ENCODE data around the gene SIRT5. TPM values are rescaled to one million over a fixed set of nuclear protein-coding genes. Genes with fewer than 3 reads are reported as not detected.

SIRT5 gene
- total and polyA plus RNA-seq, 2 experiments from 2014 or later: 9.8 to 13.1 TPM

DNA sequence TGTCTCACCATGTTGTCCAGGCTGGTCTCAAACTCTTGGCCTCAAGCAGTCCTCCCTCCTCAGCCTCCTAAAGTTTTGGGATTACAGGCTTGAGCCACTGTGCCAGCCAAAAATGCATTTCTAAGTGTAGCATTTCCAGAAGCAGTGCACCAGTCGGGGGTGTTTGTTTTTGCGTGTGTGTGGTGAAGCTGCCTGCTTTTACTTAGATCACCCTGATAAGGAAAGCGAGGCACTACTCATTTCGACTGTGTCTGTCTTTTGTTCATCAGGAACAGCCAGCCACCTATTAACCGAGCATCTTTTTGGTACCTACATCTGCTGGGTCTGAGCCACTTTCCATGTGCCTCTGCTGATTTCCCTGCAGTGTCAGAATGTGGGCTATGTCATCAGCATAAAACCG is 18.7 kb downstream of the SIRT5 start:
- DNase-seq (ENCODE audit: low spot score) (no peak), ATAC-seq (no peak)
- Histone ChIP-seq H3K27me3 (ENCODE audit: insufficient read depth) (no peaks in the 10 kb centered on the region), H3K27ac (ENCODE audit: low read depth) (no peak overlapping the region), H3K36me3 (ENCODE audit: insufficient read depth) (peaks cover 14% of the 10 kb centered on the region; the same call in 1 of the 2 replicates), H3K9me2 (ENCODE audit: insufficient read depth) (no peaks in the 10 kb centered on the region), H3K4me2 (no peak overlapping the region), H3K79me2 (replicated peaks; ENCODE audit: insufficient read depth) (no peaks in the 10 kb centered on the region), H4K20me1 (replicated peaks; ENCODE audit: insufficient read depth) (no peaks in the 10 kb centered on the region; the same call in 1 of the 2 replicates), H3F3A (replicated peaks; ENCODE audit: low read depth) (no peaks in the 10 kb centered on the region; the same call in 1 of the 2 replicates), H3K4me1 (ENCODE audit: insufficient read depth) (no peaks in the 10 kb centered on the region), H3K4me3 (no peak overlapping the region), H2AFZ (no peak overlapping the region)
- no peak for TF ChIP-seq ZNF331 (CRISPR knock-in tag; IDR thresholded peaks at IDR 0.05; ENCODE audit: low read depth)
- no peak for TF ChIP-seq STAT1 (IDR thresholded peaks at IDR 0.05; ENCODE audit: unreplicated experiment)
- TF ChIP-seq NANOG (IDR thresholded peaks at IDR 0.05; ENCODE audit: borderline replicate concordance): no peak
- TF ChIP-seq CREB1 (CRISPR knock-in tag; IDR thresholded peaks at IDR 0.05; ENCODE audit: low read depth): no peak
- TF ChIP-seq POLR2AphosphoS5 (IDR thresholded peaks at IDR 0.05; ENCODE audit: low read depth): no peak
- no peak for TF ChIP-seq JUNB (IDR thresholded peaks at IDR 0.05; ENCODE audit: unreplicated experiment)
- TF ChIP-seq, protein P1, sequence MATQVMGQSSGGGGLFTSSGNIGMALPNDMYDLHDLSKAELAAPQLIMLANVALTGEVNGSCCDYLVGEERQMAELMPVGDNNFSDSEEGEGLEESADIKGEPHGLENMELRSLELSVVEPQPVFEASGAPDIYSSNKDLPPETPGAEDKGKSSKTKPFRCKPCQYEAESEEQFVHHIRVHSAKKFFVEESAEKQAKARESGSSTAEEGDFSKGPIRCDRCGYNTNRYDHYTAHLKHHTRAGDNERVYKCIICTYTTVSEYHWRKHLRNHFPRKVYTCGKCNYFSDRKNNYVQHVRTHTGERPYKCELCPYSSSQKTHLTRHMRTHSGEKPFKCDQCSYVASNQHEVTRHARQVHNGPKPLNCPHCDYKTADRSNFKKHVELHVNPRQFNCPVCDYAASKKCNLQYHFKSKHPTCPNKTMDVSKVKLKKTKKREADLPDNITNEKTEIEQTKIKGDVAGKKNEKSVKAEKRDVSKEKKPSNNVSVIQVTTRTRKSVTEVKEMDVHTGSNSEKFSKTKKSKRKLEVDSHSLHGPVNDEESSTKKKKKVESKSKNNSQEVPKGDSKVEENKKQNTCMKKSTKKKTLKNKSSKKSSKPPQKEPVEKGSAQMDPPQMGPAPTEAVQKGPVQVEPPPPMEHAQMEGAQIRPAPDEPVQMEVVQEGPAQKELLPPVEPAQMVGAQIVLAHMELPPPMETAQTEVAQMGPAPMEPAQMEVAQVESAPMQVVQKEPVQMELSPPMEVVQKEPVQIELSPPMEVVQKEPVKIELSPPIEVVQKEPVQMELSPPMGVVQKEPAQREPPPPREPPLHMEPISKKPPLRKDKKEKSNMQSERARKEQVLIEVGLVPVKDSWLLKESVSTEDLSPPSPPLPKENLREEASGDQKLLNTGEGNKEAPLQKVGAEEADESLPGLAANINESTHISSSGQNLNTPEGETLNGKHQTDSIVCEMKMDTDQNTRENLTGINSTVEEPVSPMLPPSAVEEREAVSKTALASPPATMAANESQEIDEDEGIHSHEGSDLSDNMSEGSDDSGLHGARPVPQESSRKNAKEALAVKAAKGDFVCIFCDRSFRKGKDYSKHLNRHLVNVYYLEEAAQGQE (IDR thresholded peaks at IDR 0.05; ENCODE audit: unreplicated experiment): no peak
- TF ChIP-seq, protein P2, sequence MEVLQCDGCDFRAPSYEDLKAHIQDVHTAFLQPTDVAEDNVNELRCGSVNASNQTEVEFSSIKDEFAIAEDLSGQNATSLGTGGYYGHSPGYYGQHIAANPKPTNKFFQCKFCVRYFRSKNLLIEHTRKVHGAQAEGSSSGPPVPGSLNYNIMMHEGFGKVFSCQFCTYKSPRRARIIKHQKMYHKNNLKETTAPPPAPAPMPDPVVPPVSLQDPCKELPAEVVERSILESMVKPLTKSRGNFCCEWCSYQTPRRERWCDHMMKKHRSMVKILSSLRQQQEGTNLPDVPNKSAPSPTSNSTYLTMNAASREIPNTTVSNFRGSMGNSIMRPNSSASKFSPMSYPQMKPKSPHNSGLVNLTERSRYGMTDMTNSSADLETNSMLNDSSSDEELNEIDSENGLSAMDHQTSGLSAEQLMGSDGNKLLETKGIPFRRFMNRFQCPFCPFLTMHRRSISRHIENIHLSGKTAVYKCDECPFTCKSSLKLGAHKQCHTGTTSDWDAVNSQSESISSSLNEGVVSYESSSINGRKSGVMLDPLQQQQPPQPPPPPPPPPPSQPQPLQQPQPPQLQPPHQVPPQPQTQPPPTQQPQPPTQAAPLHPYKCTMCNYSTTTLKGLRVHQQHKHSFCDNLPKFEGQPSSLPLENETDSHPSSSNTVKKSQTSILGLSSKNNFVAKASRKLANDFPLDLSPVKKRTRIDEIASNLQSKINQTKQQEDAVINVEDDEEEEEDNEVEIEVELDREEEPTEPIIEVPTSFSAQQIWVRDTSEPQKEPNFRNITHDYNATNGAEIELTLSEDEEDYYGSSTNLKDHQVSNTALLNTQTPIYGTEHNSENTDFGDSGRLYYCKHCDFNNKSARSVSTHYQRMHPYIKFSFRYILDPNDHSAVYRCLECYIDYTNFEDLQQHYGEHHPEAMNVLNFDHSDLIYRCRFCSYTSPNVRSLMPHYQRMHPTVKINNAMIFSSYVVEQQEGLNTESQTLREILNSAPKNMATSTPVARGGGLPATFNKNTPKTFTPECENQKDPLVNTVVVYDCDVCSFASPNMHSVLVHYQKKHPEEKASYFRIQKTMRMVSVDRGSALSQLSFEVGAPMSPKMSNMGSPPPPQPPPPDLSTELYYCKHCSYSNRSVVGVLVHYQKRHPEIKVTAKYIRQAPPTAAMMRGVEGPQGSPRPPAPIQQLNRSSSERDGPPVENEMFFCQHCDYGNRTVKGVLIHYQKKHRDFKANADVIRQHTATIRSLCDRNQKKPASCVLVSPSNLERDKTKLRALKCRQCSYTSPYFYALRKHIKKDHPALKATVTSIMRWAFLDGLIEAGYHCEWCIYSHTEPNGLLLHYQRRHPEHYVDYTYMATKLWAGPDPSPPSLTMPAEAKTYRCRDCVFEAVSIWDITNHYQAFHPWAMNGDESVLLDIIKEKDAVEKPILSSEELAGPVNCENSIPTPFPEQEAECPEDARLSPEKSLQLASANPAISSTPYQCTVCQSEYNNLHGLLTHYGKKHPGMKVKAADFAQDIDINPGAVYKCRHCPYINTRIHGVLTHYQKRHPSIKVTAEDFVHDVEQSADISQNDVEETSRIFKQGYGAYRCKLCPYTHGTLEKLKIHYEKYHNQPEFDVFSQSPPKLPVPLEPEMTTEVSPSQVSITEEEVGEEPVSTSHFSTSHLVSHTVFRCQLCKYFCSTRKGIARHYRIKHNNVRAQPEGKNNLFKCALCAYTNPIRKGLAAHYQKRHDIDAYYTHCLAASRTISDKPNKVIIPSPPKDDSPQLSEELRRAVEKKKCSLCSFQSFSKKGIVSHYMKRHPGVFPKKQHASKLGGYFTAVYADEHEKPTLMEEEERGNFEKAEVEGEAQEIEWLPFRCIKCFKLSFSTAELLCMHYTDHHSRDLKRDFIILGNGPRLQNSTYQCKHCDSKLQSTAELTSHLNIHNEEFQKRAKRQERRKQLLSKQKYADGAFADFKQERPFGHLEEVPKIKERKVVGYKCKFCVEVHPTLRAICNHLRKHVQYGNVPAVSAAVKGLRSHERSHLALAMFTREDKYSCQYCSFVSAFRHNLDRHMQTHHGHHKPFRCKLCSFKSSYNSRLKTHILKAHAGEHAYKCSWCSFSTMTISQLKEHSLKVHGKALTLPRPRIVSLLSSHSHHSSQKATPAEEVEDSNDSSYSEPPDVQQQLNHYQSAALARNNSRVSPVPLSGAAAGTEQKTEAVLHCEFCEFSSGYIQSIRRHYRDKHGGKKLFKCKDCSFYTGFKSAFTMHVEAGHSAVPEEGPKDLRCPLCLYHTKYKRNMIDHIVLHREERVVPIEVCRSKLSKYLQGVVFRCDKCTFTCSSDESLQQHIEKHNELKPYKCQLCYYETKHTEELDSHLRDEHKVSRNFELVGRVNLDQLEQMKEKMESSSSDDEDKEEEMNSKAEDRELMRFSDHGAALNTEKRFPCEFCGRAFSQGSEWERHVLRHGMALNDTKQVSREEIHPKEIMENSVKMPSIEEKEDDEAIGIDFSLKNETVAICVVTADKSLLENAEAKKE (CRISPR knock-in tag; IDR thresholded peaks at IDR 0.05): no peak
- no peak for TF ChIP-seq EZH2phosphoT487 (IDR thresholded peaks at IDR 0.05; ENCODE audit: unreplicated experiment)
- no peak for TF ChIP-seq EZH2 (IDR thresholded peaks at IDR 0.05; ENCODE audit: low read depth, unreplicated experiment)
- TF ChIP-seq, protein P3, sequence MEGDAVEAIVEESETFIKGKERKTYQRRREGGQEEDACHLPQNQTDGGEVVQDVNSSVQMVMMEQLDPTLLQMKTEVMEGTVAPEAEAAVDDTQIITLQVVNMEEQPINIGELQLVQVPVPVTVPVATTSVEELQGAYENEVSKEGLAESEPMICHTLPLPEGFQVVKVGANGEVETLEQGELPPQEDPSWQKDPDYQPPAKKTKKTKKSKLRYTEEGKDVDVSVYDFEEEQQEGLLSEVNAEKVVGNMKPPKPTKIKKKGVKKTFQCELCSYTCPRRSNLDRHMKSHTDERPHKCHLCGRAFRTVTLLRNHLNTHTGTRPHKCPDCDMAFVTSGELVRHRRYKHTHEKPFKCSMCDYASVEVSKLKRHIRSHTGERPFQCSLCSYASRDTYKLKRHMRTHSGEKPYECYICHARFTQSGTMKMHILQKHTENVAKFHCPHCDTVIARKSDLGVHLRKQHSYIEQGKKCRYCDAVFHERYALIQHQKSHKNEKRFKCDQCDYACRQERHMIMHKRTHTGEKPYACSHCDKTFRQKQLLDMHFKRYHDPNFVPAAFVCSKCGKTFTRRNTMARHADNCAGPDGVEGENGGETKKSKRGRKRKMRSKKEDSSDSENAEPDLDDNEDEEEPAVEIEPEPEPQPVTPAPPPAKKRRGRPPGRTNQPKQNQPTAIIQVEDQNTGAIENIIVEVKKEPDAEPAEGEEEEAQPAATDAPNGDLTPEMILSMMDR (conservative IDR thresholded peaks at IDR 0.05; ENCODE audit: low read depth in 2 of 2): no peak
- TF ChIP-seq, protein P4, sequence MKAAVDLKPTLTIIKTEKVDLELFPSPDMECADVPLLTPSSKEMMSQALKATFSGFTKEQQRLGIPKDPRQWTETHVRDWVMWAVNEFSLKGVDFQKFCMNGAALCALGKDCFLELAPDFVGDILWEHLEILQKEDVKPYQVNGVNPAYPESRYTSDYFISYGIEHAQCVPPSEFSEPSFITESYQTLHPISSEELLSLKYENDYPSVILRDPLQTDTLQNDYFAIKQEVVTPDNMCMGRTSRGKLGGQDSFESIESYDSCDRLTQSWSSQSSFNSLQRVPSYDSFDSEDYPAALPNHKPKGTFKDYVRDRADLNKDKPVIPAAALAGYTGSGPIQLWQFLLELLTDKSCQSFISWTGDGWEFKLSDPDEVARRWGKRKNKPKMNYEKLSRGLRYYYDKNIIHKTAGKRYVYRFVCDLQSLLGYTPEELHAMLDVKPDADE (IDR thresholded peaks at IDR 0.05): no peak
- TF ChIP-seq ZNF114 (CRISPR knock-in tag; IDR thresholded peaks at IDR 0.05): no peak
- Mint-ChIP-seq H3K27me3 (ENCODE audit: insufficient read depth, low read depth, poor library complexity) (no peaks in the 10 kb centered on the region), H3K27ac (no peak overlapping the region), H3K4me1 (0 out of 3 replicates have a peak, but pooled peaks cover 2% of the 10 kb centered on the region), H3K36me3 (ENCODE audit: low read depth) (peaks cover 20% of the 10 kb centered on the region), H3K9me3 (no peaks in the 10 kb centered on the region), H3K4me3 (no peak overlapping the region)

Data from GM23338 (cell line).